K562 (cell line): ENCODE results near the gene SCAMP3. TPM values are rescaled to one million over a fixed set of nuclear protein-coding genes. Genes with fewer than 3 reads are reported as not detected.

Experiments
- ATAC-seq: fragments of 200-7000 bp; cut with Tn5 transposase; 3 replicates; pipeline ENCODE4 v1.9.1; 2020; ENCODE audit warnings: moderate library complexity
- BruUV-seq: library from RNA; stranded (reverse); fragments of 400-500 nt; replicated peaks from 2 replicates; lab custom pipeline; 2021; lab: Mats Ljungman, UMichigan
- CTCF ChIA-PET: fragments of 300-600 bp; formaldehyde crosslinking; extraction: SDS; loops from one replicate; lab custom pipeline; 2021; ENCODE audit warnings: low intra/inter-chr PET ratio; lab: Yijun Ruan, JAX
- POLR2A ChIA-PET: fragments of 300-600, 350-650 bp; sonication (Branson Sonifier 250); formaldehyde crosslinking; extraction: SDS; loops from one replicate; lab custom pipeline; 2021; ENCODE audit warnings: antibody characterized with exemption, inconsistent platforms; lab: Yijun Ruan, JAX
- DNase-seq, 4 experiments: peaks; one replicate each; pipeline versions ENCODE4 v3.0.0 to v3.0.0-alpha.2; 2011 to 2018; ENCODE audit warnings: low spot score in 3 of 4, mixed read lengths in 3 of 4; ENCODE audit errors: extremely low read depth in 1 of 4
- FAIRE-seq: peaks from 2 replicates; lab custom pipeline; 2011; peaks lifted over from hg19 to GRCh38; lab: Jason Lieb, UNC
- H2AFZ ChIP-seq: 2 replicates; pipeline ENCODE4 v1.6.0; 2011; ENCODE audit warnings: low read depth, low read length, control low read depth, inconsistent platforms
- H3K27ac ChIP-seq: fragments of 200-600 bp; 3 replicates; pipeline ENCODE4 v1.8.0; 2011; ENCODE audit warnings: low read depth, mild to moderate bottlenecking, control low read depth, inconsistent platforms, low read length, moderate library complexity, mixed read lengths; ENCODE audit errors: extremely low read depth
- H3K27me3 ChIP-seq, 2 experiments: fragments of 300-600 bp in 1 of 2; 2 replicates in 1 of 2; 3 replicates in 1 of 2; pipeline versions ENCODE4 v1.6.0 to v1.8.0; 2011; ENCODE audit warnings: inconsistent platforms in 2 of 2, low read length in 2 of 2, mild to moderate bottlenecking in 1 of 2, mixed read lengths in 1 of 2, moderate library complexity in 1 of 2; ENCODE audit not compliant: control insufficient read depth in 2 of 2, insufficient read depth in 2 of 2
- H3K36me3 ChIP-seq: fragments of 300-600 bp; 3 replicates; pipeline ENCODE4 v1.8.0; 2011; ENCODE audit warnings: mild to moderate bottlenecking, low read length, inconsistent platforms; ENCODE audit not compliant: control insufficient read depth, insufficient read depth
- H3K4me1 ChIP-seq, 2 experiments: fragments of 200-600 bp in 1 of 2; replicated peaks in 1 of 2; 2 replicates in 1 of 2; 3 replicates in 1 of 2; pipeline versions ENCODE4 v1.5.1 to v1.8.0; 2011; ENCODE audit warnings: inconsistent platforms in 2 of 2, low read length in 2 of 2, mild to moderate bottlenecking in 1 of 2, mixed read lengths in 1 of 2, moderate library complexity in 1 of 2; ENCODE audit not compliant: control insufficient read depth in 2 of 2, insufficient read depth in 2 of 2
- H3K4me2 ChIP-seq: 2 replicates; pipeline ENCODE4 v1.6.1; 2011; ENCODE audit warnings: low read length, control low read depth, inconsistent platforms, mixed read lengths; ENCODE audit not compliant: insufficient read depth
- H3K4me3 ChIP-seq: fragments of 200-600 bp; sonication (generic), shearing (Covaris generic); 2 replicates; pipeline ENCODE4 v1.5.1; 2016; ENCODE audit warnings: control low read depth, inconsistent platforms
- H3K79me2 ChIP-seq: fragments of 200-600 bp; 3 replicates; pipeline ENCODE4 v1.8.0; 2011; ENCODE audit warnings: low read length, inconsistent platforms; ENCODE audit not compliant: control insufficient read depth, insufficient read depth
- H3K9ac ChIP-seq, 2 experiments: 2 replicates each; pipeline versions ENCODE4 v1.6.0 to v1.6.1; 2011; ENCODE audit warnings: low read depth in 2 of 2, low read length in 2 of 2, control low read depth in 1 of 2, inconsistent platforms in 1 of 2, mild to moderate bottlenecking in 1 of 2, mixed read lengths in 1 of 2; ENCODE audit not compliant: insufficient read depth in 1 of 2
- H3K9me1 ChIP-seq: one replicate; pipeline ENCODE4 v1.6.0; 2011; ENCODE audit warnings: inconsistent platforms, mild to moderate bottlenecking, low read length, moderate library complexity; ENCODE audit not compliant: control insufficient read depth, insufficient read depth
- H3K9me3 ChIP-seq: replicated peaks from 2 replicates; pipeline ENCODE4 v1.5.1; 2011; ENCODE audit warnings: low read depth, low read length, inconsistent platforms; ENCODE audit not compliant: control insufficient read depth, insufficient read depth
- H4K20me1 ChIP-seq: replicated peaks from 2 replicates; pipeline ENCODE4 v1.6.1; 2011; ENCODE audit warnings: low read length, inconsistent platforms, mixed read lengths; ENCODE audit not compliant: control insufficient read depth, insufficient read depth
- EWSR1 ChIP-seq: fragments of 450-650 bp; IDR thresholded peaks from 2 replicates; pipeline ENCODE4 v1.6.1; 2018; ENCODE audit warnings: borderline replicate concordance, mild to moderate bottlenecking, low read depth, moderate library complexity; ENCODE audit not compliant: partially characterized antibody
- HNRNPL ChIP-seq: fragments of 200-400 bp; formaldehyde crosslinking; IDR thresholded peaks from 2 replicates; pipeline ENCODE4 v1.6.1; 2017; ENCODE audit warnings: low read depth, mild to moderate bottlenecking, low read length
- MED1 ChIP-seq: sonication (generic); formaldehyde crosslinking; IDR thresholded peaks from 2 replicates; pipeline ENCODE4 v1.8.1; 2023; ENCODE audit warnings: missing genetic modification reagents, borderline replicate concordance
- NFIX ChIP-seq: fragments of 250-450 bp; sonication (Bioruptor Pico); IDR thresholded peaks from 2 replicates; pipeline ENCODE4 v1.4.0; 2020; ENCODE audit warnings: low read depth, mild to moderate bottlenecking, moderate library complexity
- POLR2G ChIP-seq: fragments of 200-400 bp; formaldehyde crosslinking; IDR thresholded peaks from 2 replicates; pipeline ENCODE4 v1.6.1; 2017; ENCODE audit warnings: low read depth, mild to moderate bottlenecking, antibody characterized with exemption, low read length, moderate library complexity
- RAD51 ChIP-seq: fragments of 450-650 bp; IDR thresholded peaks from 2 replicates; pipeline ENCODE4 v1.7.1; 2016; ENCODE audit warnings: low read depth, mild to moderate bottlenecking, borderline replicate concordance
- RBFOX2 ChIP-seq: fragments of 200-400 bp; formaldehyde crosslinking; IDR thresholded peaks from 2 replicates; pipeline ENCODE4 v1.6.1; 2017; ENCODE audit warnings: low read depth, mild to moderate bottlenecking, low read length, moderate library complexity
- RBM25 ChIP-seq: fragments of 200-400 bp; formaldehyde crosslinking; IDR thresholded peaks from 2 replicates; pipeline ENCODE4 v1.6.1; 2018; ENCODE audit warnings: low read length, low read depth, moderate library complexity; ENCODE audit not compliant: severe bottlenecking
- ZBTB1 ChIP-seq: sonication (generic); formaldehyde crosslinking; IDR thresholded peaks from 2 replicates; pipeline ENCODE4 v1.8.1; 2023; ENCODE audit warnings: missing genetic modification reagents, low read depth, mild to moderate bottlenecking, borderline replicate concordance
- ZBTB33 ChIP-seq: sonication (generic); formaldehyde crosslinking; IDR thresholded peaks from 2 replicates; pipeline ENCODE4 v1.8.1; 2023; ENCODE audit warnings: mild to moderate bottlenecking, missing genetic modification reagents
- WGBS: fragments of 100-300 bp; shearing (Covaris generic); methylation state at CpG from one replicate; pipeline ENCODE4 v1.1.6; 2016; ENCODE audit warnings: low coverage, mixed read lengths; ENCODE audit not compliant: insufficient coverage; ENCODE audit errors: missing lambda C conversion rate; 5-methylcytosine and 5-hydroxymethylcytosine counted together
- in situ Hi-C: fragments of 300-500 bp; cut with MboI; formaldehyde crosslinking; loops from 4 replicates; pipeline ENCODE4 v1.15.0; 2018; ENCODE audit warnings: inconsistent platforms, mixed read lengths
- intact Hi-C: fragments of 100-400 bp; cut with micrococcal nuclease; formaldehyde crosslinking; loops from 2 replicates; pipeline ENCODE4 v1.14.2; 2022
- polyA plus RNA-seq, 8 experiments: library from polyadenylated mRNA; depleted of rRNA in 4 of 8; stranded (reverse) in 5 of 8; unstranded in 3 of 8; fragments of >200 nt; fragmentation: Nextera tagmentation in 2 of 8; fragmentation: Illumina TruSeq in 1 of 8; extraction: Ambion mirVana in 2 of 8; extraction: Trizol in 1 of 8; gene quantifications; 2 replicates each; pipeline versions ENCODE4 v1.2.1 to v1.2.3, GENCODE V29; 2011 to 2014; ENCODE audit warnings: inconsistent platforms in 1 of 8, missing spikeins in 1 of 8
- total RNA-seq, 7 experiments: library from RNA; depleted of rRNA in 6 of 7; stranded (reverse); fragments of >200 nt in 6 of 7; fragmentation: Illumina TruSeq in 2 of 7; extraction: Trizol in 2 of 7; gene quantifications; 2 replicates each; pipeline versions ENCODE4 v1.2.1 to v1.2.3, GENCODE V29; 2011 to 2021; ENCODE audit warnings: low replicate concordance in 1 of 7

Gene SCAMP3
- total and polyA plus RNA-seq, 9 of the 15 experiments (the other 6 are each of a cell fraction or from before 2014, with no cell fraction given) = 14.2 to 131 (median 86.1) TPM

GRCh38 chr1:155287987-155288543, 25.9 kb upstream of the SCAMP3 start:
- no peaks in the 10 kb centered on the region for H3K79me2 ChIP-seq
- no peak for DNase-seq
- no peak for FAIRE-seq
- H3K9me3 ChIP-seq = no peaks in the 10 kb centered on the region
- in situ Hi-C loops (no loop called here), intact Hi-C loops (no loop called here)
- no peaks in the 10 kb centered on the region for H3K9me1 ChIP-seq
- no peak overlapping the region for H3K4me2 ChIP-seq
- 86% methylated on average over 18 of the region's 21 CpGs for WGBS
- no peak overlapping the region for H3K27ac ChIP-seq
- CTCF ChIA-PET = no interaction called here
- H2AFZ ChIP-seq = no peak overlapping the region
- no TSS peak for BruUV-seq
- ATAC-seq = no peak; the same call in 2 of the 3 replicates
- POLR2A ChIA-PET = interaction anchor here (0.8 to 1.7 kb wide), 4 partner anchors 10 to 22 kb away, joined by 3 to 7 read pairs (median 4); partner anchors contain the start of gene PKLR
- peaks cover 38% of the 10 kb centered on the region; the same call in 2 of the 3 replicates for H3K36me3 ChIP-seq
- peaks cover 0 to 29% of the 10 kb centered on the region in 2 experiments; a peak in 3 of 5 replicates for H3K4me1 ChIP-seq
- TF ChIP-seq RBFOX2 (peak; percentile 58), MED1 (CRISPR knock-in tag) (no peak), ZBTB33 (CRISPR knock-in tag) (peak; percentile 67), NFIX (CRISPR knock-in tag) (no peak), RBM25 (no peak), RAD51 (no peak), HNRNPL (0 out of 2 replicates have a peak, but pooled peaks have one; percentile 30), POLR2G (peak; percentile 73), ZBTB1 (CRISPR knock-in tag) (no peak), EWSR1 (peak; percentile 8)
- peak overlapping the region in 1 of 2 experiments; percentile 66; a peak in 2 of 4 replicates for H3K9ac ChIP-seq
- no peaks in the 10 kb centered on the region; the same call in 1 of the 2 replicates for H4K20me1 ChIP-seq
- H3K4me3 ChIP-seq = no peak overlapping the region
- no peaks in the 10 kb centered on the region for H3K27me3 ChIP-seq
